ENCODE results near the gene KCNE1.
"Not testable (repeated sequence)": the region's sequence is repeated elsewhere in the genome, so short reads cannot be mapped to it uniquely, and the experiment has no call there.

KCNE1 gene

DNA sequence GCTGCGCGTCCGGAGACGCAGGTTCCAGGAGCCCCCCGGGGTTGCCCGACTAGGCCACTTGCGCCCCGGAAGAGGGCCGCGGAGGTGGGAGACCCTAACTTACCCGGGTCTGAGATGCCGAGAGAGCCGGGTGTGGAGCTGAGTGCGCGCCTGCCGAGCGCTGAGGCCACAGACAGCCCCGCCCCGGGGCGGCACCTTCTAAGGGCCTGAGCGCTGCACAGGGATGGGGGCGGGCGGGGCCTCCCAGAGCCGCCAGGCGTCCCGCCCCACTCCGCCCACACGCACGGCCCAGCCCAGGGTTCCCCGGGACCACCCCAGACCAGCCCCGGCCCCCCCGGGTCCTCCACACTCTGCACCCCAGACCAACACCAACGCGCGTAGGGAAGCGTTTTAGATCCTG, 52.6 kb downstream of the KCNE1 start:
- not testable (repeated sequence) for H3K36me3 Mint-ChIP-seq (ENCODE audit: low read depth); H3K27ac Mint-ChIP-seq; H3K9me3 Mint-ChIP-seq; H3K4me1 Mint-ChIP-seq; H3K4me3 Mint-ChIP-seq; H3K27me3 Mint-ChIP-seq (ENCODE audit: low read depth)

DNA sequence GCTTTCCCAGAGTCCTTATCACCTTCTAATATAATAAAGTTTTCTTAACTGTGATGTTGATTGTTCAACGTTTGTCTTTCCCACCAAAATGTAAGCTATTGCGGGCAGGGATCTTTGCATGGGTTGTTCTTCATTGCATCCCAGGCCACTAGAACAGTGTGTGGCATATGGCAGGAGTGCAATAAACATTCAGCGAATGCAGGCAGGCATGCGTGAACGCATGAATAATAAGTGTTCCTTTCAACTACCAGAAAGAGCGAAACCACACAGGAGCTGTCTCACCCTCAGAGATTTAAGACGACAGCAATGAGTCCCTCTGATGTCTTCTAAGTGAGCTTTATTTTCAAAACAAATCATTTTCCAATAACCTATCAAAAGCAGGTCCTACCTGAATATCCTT, 53.7 kb downstream of the KCNE1 start:
- H3K36me3 Mint-ChIP-seq (ENCODE audit: low read depth); H3K4me1 Mint-ChIP-seq; H3K27ac Mint-ChIP-seq; H3K9me3 Mint-ChIP-seq; H3K27me3 Mint-ChIP-seq (ENCODE audit: low read depth); H3K4me3 Mint-ChIP-seq: not testable (repeated sequence)

DNA sequence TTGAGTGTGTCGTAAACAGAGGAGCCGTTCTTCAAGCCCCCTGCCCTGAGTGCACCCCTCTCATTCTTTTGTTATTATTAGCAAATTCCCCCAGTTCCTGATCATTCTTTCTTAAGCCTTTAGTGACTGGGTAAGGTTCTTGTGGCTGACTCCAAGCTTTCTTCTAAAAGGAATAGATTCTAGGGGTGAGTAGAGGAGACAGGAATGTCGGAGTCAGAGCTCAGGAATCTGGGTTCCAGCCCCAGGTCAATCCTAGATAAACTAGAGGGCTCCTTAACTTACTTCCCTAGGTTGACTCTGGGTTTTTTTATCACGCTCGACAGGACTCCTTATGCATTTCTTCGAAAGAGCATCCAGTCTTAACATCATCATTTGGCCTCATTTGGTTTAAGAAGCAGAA, 55.8 kb downstream of the KCNE1 start:
- H3K27me3 Mint-ChIP-seq (ENCODE audit: low read depth); H3K4me1 Mint-ChIP-seq; H3K9me3 Mint-ChIP-seq; H3K4me3 Mint-ChIP-seq; H3K36me3 Mint-ChIP-seq (ENCODE audit: low read depth); H3K27ac Mint-ChIP-seq: not testable (repeated sequence)

DNA sequence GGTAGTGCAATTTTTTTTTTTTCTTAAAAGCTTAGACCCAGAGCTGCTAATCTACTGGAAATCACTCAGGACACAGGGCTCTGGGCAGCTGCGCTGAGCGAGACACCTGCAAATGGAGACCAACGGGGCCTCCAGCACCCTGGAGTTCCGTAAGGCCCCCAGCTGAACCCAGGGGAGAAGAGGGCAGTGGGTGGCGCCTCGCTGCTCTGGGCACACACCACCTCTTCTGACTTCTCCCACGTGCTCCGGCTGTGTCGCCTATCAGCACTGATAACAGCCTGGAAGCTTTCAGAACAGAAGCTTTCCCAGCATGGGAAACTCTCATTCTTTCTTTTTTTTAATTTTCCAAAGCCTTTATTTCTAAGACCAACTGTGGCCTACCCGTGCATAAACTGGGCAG, 56.4 kb downstream of the KCNE1 start:
- H3K36me3 Mint-ChIP-seq (ENCODE audit: low read depth); H3K4me1 Mint-ChIP-seq; H3K27ac Mint-ChIP-seq; H3K9me3 Mint-ChIP-seq; H3K4me3 Mint-ChIP-seq; H3K27me3 Mint-ChIP-seq (ENCODE audit: low read depth): not testable (repeated sequence)

DNA sequence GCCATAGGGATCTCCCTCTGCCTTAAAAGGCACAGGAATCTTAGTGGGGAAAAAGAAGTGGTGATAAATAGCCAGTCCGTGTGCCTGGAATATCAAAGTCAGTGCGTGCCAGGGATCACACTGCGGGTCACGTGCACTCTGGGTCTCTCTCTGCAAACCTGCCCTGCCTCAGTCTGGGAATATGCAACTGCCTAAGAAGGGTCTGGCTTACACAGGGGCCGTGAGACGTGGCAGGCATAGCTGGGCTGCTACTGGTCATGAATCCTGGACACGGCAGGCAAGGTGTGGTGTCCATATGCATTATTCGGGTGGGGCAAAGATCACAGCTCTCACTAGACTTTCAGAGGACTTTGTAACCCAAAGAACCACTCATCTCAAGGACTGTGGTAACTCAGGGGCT, 65.0 kb downstream of the KCNE1 start:
- H3K27ac Mint-ChIP-seq; H3K9me3 Mint-ChIP-seq; H3K27me3 Mint-ChIP-seq (ENCODE audit: low read depth); H3K36me3 Mint-ChIP-seq (ENCODE audit: low read depth); H3K4me3 Mint-ChIP-seq; H3K4me1 Mint-ChIP-seq: not testable (repeated sequence)

DNA sequence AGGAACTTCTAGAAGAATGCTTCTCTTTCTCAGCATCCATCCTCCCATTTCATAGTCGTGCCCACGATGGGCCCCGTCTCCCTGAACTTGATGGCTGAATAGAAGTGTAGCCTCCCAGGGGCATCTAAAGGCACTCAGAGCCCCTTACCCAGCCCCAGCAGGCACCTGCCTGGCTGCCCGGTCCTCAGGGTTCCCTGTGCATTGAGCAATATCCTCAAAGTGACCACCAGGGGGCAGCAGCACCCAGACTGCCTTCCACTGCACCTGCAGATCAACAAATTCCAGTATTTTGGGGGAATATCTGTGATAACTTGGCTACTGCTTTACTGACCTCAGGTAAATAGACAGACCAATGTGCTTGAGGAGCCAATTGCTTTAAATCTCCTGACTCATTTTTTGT, 68.5 kb downstream of the KCNE1 start:
- H3K36me3 Mint-ChIP-seq (ENCODE audit: low read depth); H3K9me3 Mint-ChIP-seq; H3K4me1 Mint-ChIP-seq; H3K27me3 Mint-ChIP-seq (ENCODE audit: low read depth); H3K4me3 Mint-ChIP-seq; H3K27ac Mint-ChIP-seq: not testable (repeated sequence)

DNA sequence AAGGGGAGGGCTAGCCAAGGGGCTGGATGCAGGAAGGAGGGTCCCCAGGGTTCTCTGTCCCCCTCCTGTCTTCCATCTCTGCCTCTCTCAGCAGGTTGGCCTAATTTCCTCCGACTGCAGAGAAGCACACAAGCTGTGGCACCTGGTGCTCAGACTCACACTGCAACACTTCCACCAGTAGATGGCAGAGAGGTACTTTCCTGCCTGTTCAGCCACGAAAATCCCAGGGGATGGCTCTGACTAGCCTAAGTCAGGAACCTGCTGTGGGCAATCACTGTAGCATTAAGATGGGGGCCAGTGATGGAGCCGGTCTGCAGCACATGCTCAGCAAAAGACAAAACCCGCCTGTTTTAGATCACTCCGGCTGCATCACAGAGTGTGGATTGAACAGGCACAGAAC, 82.3 kb downstream of the KCNE1 start:
- H3K27me3 Mint-ChIP-seq (ENCODE audit: low read depth); H3K36me3 Mint-ChIP-seq (ENCODE audit: low read depth); H3K4me1 Mint-ChIP-seq; H3K4me3 Mint-ChIP-seq; H3K27ac Mint-ChIP-seq; H3K9me3 Mint-ChIP-seq: not testable (repeated sequence)

DNA sequence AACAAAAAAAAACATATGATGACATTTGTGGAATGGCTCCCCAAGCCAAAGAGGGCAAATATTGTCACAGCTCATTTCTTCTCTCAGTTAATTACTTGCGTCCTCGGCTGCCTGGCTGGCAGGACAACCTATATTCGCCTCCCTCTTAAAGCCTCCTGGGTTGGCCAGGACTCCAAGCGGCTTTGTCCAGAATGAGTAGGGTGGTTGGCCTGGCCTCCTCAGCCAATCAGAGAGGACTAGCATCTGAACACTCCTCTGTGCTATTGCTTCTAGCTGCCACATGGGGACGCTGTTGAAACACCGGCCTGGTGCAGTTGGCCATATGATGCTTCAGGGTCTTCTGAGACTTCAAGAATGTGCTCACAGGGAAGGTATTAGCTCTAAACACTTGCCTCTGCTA, 83.6 kb downstream of the KCNE1 start:
- not testable (repeated sequence) for H3K9me3 Mint-ChIP-seq; H3K36me3 Mint-ChIP-seq (ENCODE audit: low read depth); H3K4me3 Mint-ChIP-seq; H3K27me3 Mint-ChIP-seq (ENCODE audit: low read depth); H3K27ac Mint-ChIP-seq; H3K4me1 Mint-ChIP-seq

DNA sequence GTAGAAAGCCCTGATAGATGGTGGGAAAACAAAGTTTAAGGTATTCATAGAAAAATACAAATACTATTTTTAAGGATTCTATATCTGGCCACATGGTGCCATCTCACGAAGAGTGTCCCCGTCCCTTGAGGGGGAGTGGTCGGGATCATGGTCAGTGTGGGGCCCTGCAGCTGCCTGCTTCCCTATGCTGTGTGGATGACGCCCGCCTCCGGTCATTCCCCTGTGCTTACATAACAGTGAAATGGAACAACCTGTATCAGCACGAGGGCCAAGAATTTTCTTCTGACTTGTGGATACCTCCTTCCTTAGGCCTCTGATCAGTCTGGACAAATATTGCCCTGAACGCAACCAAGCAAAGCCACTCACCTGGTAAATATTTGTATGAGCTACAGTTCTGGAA, 84.7 kb downstream of the KCNE1 start:
- H3K4me3 Mint-ChIP-seq; H3K27me3 Mint-ChIP-seq (ENCODE audit: low read depth); H3K27ac Mint-ChIP-seq; H3K4me1 Mint-ChIP-seq; H3K9me3 Mint-ChIP-seq; H3K36me3 Mint-ChIP-seq (ENCODE audit: low read depth): not testable (repeated sequence)

DNA sequence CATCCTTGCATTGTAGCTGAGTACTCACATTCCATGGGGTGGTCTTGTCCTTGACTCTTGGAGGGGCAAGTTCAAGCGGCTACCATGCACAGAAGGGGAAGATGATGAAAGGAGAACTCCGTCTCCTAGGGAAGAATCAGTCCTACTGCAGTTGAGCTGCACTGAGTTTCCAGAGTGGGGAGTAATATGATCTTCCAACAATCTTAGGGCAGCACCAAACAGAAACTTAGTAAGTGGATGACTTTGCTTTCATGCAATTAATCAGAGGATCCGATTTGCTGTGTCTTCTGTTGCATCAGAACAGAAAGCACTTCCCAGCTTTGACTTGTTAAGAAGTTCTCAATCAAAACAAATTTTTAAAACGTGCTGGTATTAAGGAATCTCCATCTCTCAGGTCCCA, 88.2 kb downstream of the KCNE1 start, which contains the start of gene SMIM34:
TSS of gene SMIM34 (minus strand) at position 147 of the 400 bp plus-strand sequence. CDS start at position 35, 112 bp downstream.
- H3K4me1 Mint-ChIP-seq; H3K4me3 Mint-ChIP-seq; H3K9me3 Mint-ChIP-seq; H3K36me3 Mint-ChIP-seq (ENCODE audit: low read depth); H3K27me3 Mint-ChIP-seq (ENCODE audit: low read depth); H3K27ac Mint-ChIP-seq: not testable (repeated sequence)

DNA sequence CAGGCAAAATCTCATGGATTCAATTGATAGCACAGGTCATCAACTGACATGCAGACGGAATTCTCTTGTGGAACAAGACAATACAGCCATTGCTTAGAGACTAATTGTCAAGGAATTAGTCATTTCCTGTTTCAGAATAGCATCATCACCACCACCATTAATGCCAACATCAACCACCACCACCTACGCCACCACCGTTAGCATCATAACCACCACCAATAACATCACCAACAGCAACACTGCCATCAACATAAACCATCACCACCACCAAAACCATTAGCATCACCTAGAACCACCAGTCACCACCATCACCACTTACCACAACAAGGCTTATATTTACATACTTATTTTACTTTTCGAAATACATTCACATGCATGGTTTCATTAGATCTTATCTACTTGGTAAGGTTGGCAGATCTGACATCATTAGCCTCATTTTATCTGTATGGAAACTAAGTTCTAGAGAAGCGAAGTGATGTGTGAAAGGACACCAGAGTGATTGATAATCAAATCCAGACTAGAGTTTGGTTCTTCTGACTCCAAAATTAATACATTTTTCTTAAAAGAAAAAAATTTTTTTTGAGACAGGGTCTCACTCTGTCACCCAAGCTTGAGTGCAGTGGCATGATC, 94.4 kb downstream of the KCNE1 start:
- H3K27ac Mint-ChIP-seq; H3K4me3 Mint-ChIP-seq; H3K36me3 Mint-ChIP-seq (ENCODE audit: low read depth); H3K27me3 Mint-ChIP-seq (ENCODE audit: low read depth); H3K4me1 Mint-ChIP-seq; H3K9me3 Mint-ChIP-seq: not testable (repeated sequence)

DNA sequence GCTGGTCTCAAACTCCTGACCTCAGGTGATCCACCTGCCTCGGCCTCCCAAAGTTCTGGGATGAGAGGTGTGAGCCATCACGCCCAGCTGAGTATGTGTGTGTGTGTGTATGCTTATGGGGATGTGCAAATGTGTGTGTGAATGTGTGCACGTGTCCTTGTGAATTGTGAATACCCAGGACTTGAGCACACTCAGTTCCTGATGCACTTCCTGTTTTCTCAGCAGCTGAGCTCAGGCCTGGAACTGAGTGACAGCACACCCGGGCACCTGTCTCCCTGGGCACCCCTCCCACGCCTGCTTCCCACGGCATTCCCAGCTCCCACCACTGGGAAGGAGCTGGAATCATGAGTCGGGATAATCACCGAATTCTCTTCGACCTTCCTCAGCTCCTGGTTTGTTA, 104.7 kb downstream of the KCNE1 start:
- not testable (repeated sequence) for H3K27me3 Mint-ChIP-seq (ENCODE audit: low read depth); H3K36me3 Mint-ChIP-seq (ENCODE audit: low read depth); H3K9me3 Mint-ChIP-seq; H3K27ac Mint-ChIP-seq; H3K4me3 Mint-ChIP-seq; H3K4me1 Mint-ChIP-seq

DNA sequence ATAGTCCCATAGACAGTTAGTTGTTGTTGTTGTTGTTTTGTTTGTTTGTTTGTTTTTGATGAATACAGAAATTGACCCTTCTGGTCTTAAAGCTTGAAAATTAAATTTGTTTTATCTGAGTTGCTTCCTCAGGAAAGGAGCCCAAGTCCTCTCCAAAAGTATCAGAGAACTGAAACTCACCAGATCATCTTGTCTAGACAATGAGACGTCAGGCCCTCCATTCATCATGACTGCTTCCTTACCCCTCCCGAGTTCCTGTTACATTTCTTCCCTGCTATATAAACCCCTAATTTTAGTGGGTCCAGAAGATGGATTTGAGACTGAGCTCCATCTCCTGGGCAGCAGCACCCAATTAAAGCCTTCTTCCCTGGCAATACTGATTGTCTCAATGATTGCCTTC, 105.3 kb downstream of the KCNE1 start:
- not testable (repeated sequence) for H3K4me1 Mint-ChIP-seq; H3K27me3 Mint-ChIP-seq (ENCODE audit: low read depth); H3K9me3 Mint-ChIP-seq

DNA sequence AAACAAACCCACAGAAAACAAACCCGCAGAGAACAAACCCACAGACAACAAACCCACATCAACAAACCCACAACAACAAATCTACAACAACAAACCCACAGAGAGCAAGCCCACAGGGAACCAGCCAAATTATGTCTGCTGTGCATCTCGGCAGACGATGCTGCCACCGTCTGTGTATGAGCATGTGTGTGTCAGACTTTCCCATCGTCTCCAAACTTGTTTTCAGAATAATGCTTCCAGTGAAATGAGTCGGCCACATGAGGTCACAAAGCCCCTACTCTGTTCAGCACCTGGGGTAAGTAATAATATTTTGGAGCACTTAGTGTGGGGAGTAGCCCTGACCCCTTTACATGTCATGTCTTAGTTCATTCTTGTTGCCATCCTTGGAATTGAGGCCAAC, 105.9 kb downstream of the KCNE1 start:
- H3K36me3 Mint-ChIP-seq (ENCODE audit: low read depth); H3K4me1 Mint-ChIP-seq; H3K27ac Mint-ChIP-seq: not testable (repeated sequence)

More for the DNA sequence above, 105.3 kb downstream of the KCNE1 start:
- H3K4me3 Mint-ChIP-seq; H3K36me3 Mint-ChIP-seq (ENCODE audit: low read depth); H3K27ac Mint-ChIP-seq: not testable (repeated sequence)

DNA sequence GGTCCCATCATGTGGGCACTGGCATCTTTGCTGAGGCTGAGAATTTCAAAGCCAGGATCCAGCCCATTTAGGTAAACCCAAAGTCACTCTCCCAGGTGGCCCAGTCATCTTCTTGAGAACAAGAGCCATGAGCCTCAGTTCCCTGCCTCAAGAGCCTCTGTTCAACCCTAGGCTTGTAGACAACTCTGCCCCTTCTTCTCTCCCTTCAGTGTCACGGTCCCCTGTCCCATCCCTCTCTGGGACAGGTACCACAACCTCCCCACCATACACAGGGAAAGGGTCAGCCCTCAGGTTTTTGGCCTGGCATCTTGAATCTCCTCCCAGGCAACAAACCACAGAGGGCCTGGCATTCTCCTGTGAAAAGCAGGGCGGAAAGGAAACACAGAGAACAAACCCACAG, 106.3 kb downstream of the KCNE1 start:
- not testable (repeated sequence) for H3K4me1 Mint-ChIP-seq, H3K4me3 Mint-ChIP-seq, H3K9me3 Mint-ChIP-seq

More for the DNA sequence above, 105.9 kb downstream of the KCNE1 start:
- H3K9me3 Mint-ChIP-seq; H3K4me3 Mint-ChIP-seq; H3K27me3 Mint-ChIP-seq (ENCODE audit: low read depth): not testable (repeated sequence)

DNA sequence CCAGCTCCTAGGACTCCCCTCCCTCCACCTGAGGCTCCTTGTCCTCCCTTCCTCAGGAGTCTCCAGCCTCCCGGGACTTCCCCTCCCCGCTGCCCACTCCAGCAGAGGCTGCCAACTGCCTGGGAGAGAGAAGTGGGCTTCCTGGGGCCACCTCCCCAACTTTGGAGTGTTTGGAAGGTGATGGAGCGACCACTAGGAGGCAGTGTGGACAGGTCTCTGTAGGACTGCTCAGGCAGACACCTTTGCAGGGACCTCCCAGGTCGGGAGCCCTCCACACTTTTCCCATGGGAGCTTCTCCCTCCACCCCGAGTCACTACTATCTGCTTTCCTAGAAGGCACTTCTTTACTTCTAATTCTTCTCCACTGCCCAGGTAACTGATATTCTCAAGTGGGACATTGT, 107.3 kb downstream of the KCNE1 start:
- H3K4me3 Mint-ChIP-seq; H3K27me3 Mint-ChIP-seq (ENCODE audit: low read depth); H3K4me1 Mint-ChIP-seq; H3K36me3 Mint-ChIP-seq (ENCODE audit: low read depth); H3K27ac Mint-ChIP-seq; H3K9me3 Mint-ChIP-seq: not testable (repeated sequence)

More for the DNA sequence above, 106.3 kb downstream of the KCNE1 start:
- not testable (repeated sequence) for H3K36me3 Mint-ChIP-seq (ENCODE audit: low read depth); H3K27me3 Mint-ChIP-seq (ENCODE audit: low read depth); H3K27ac Mint-ChIP-seq
